Upper lobe of left lung (tissue), 6 donors: ENCODE measurements around the gene SYNRG. TPM values are rescaled to one million over a fixed set of nuclear protein-coding genes. Genes with fewer than 3 reads are reported as not detected.

Experiments
- ATAC-seq, 2 donors: fragments of 200-7000 bp; cut with Tn5 transposase; one replicate each; pipeline ENCODE4 v1.9.1; 2022; ENCODE audit warnings: mild to moderate bottlenecking in 2 of 2, moderate library complexity in 2 of 2; ENCODE audit not compliant: low FRiP score in 2 of 2
- DNase-seq, 2 donors: peaks; one replicate each; pipeline ENCODE4 v3.0.0-alpha.2; 2019 to 2020
- H3K27ac ChIP-seq, 4 donors: fragments of 200-600 bp; sonication (generic); one replicate each; pipeline ENCODE4 v1.5.1; 2016 to 2019
- H3K27me3 ChIP-seq, 4 donors: fragments of 200-600 bp; sonication (generic); one replicate each; pipeline ENCODE4 v1.5.1; 2017 to 2019
- H3K36me3 ChIP-seq, 4 donors: fragments of 200-600 bp; sonication (generic); one replicate each; pipeline ENCODE4 v1.5.1; 2016 to 2019
- H3K4me1 ChIP-seq, 4 donors: fragments of 200-600 bp; sonication (generic); one replicate each; pipeline ENCODE4 v1.5.1; 2018 to 2019
- H3K4me3 ChIP-seq, 4 donors: fragments of 200-600 bp; sonication (generic); one replicate each; pipeline ENCODE4 v1.5.1; 2017 to 2019; ENCODE audit warnings: mild to moderate bottlenecking in 2 of 4, moderate library complexity in 1 of 4
- H3K9me3 ChIP-seq, 4 donors: fragments of 200-600 bp; sonication (generic); one replicate each; pipeline ENCODE4 v1.5.1; 2018 to 2019
- CTCF ChIP-seq, 6 experiments: fragments of 450-650 bp in 4 of 6; fragments of 200-600 bp in 2 of 6; sonication (generic) in 2 of 6; IDR thresholded peaks; one replicate each; pipeline ENCODE4 v1.5.1; 2016 to 2019; ENCODE audit warnings: antibody characterized with exemption in 6 of 6
- EP300 ChIP-seq, 4 donors: sonication (generic); formaldehyde crosslinking; IDR thresholded peaks; one replicate each; pipeline ENCODE4 v1.5.1; 2017; ENCODE audit warnings: antibody characterized with exemption in 4 of 4, control low read depth in 2 of 4
- POLR2A ChIP-seq, 4 donors: fragments of 450-650 bp; IDR thresholded peaks; one replicate each; pipeline ENCODE4 v1.5.1; 2016 to 2017; ENCODE audit warnings: antibody characterized with exemption in 4 of 4, mild to moderate bottlenecking in 2 of 4
- POLR2AphosphoS5 ChIP-seq, 2 donors: sonication (generic); formaldehyde crosslinking; IDR thresholded peaks; one replicate each; pipeline ENCODE4 v1.5.1; 2017; ENCODE audit warnings: antibody characterized with exemption in 2 of 2
- WGBS, 2 donors: methylation state at CpG; one replicate each; pipeline ENCODE4 v1.1.5; 2017 to 2018; 5-methylcytosine and 5-hydroxymethylcytosine counted together
- total RNA-seq, 6 donors: library from RNA; depleted of rRNA in 4 of 6; stranded (reverse); fragments of >200 nt in 4 of 6; gene quantifications; one replicate each; pipeline versions ENCODE4 v1.1.0 to v1.2.1, GENCODE V29; 2016 to 2021
- donor health status: DM: no; HTN: no; CAD: no; lungs with moderate emphysema.
- donor health status: DM: no; HTN: yes; CAD: no; lungs with severe emphysema.

Gene SYNRG
- total RNA-seq, 6 donors from 2014 or later = 25.2 to 58.7 (median 43.8) TPM

GRCh38 chr17:37490022-37490587, 119.1 kb downstream of the SYNRG start:
- ATAC-seq = peak in 1 of 2 donors; percentile 71
- Histone ChIP-seq H3K36me3 (no peaks in the 10 kb centered on the region), H3K4me1 (peaks cover 15 to 31% (median 24%) of the 10 kb centered on the region in 4 donors), H3K27me3 (peaks cover 0 to 4% (median 0%) of the 10 kb centered on the region in 4 donors), H3K27ac (peak overlapping the region; percentile 69 to 89 (median 82)), H3K9me3 (no peaks in the 10 kb centered on the region), H3K4me3 (peak overlapping the region; percentile 79 to 97 (median 89))
- WGBS, 2 donors = 0% methylated on average over 7 to 24 of the region's 56 CpGs
- TF ChIP-seq POLR2A (IDR thresholded peaks at IDR 0.05) = no peak
- TF ChIP-seq EP300 (IDR thresholded peaks at IDR 0.05) = no peak
- TF ChIP-seq CTCF (IDR thresholded peaks at IDR 0.05) = peak in 4 of 6 experiments; percentile 17 to 54 (median 44)
- no peak for TF ChIP-seq POLR2AphosphoS5 (IDR thresholded peaks at IDR 0.05)
- peak; percentile 50 to 94 for DNase-seq

- peak within 1 kb of the TSS; percentile 86 to 91 (median 88) for H3K27ac ChIP-seq
- H3K9me3 ChIP-seq = no peaks in the 10 kb centered on the region
- H3K36me3 ChIP-seq = no peaks in the 10 kb centered on the region
- peaks cover 15 to 31% (median 24%) of the 10 kb centered on the region in 4 donors for H3K4me1 ChIP-seq
- WGBS, 2 donors = 0% methylated on average over 21 of the region's 100 CpGs; no CpG with 5 or more reads in 1 of the 2 donors
- ATAC-seq = peak; percentile 89 to 92
- DNase-seq = peak; percentile 71 to 97
- no peak for TF ChIP-seq EP300 (IDR thresholded peaks at IDR 0.05)
- peak in 3 of 4 donors; percentile 26 to 82 (median 58) for TF ChIP-seq POLR2A (IDR thresholded peaks at IDR 0.05)
- peak; percentile 30 to 61 for TF ChIP-seq POLR2AphosphoS5 (IDR thresholded peaks at IDR 0.05)
- peak within 1 kb of the TSS; percentile 79 to 97 (median 89) for H3K4me3 ChIP-seq
- H3K27me3 ChIP-seq = peaks cover 0 to 4% (median 0%) of the 10 kb centered on the region in 4 donors
Observed at GRCh38 chr17:37489197-37490001, 119.8 kb downstream of the SYNRG start, which contains the start of gene DUSP14. Gene DUSP14, plus strand, starts transcription at chr17:37489891. Its CDS starts 22,382 bp downstream, at chr17:37512273.

GRCh38 chr17:37488607-37489196, 120.5 kb downstream of the SYNRG start:
- WGBS, 2 donors = 3 to 4% methylated on average over 21 to 22 of the region's 25 CpGs
- Histone ChIP-seq H3K27me3 (peaks cover 0 to 4% (median 0%) of the 10 kb centered on the region in 4 donors), H3K27ac (peak overlapping the region; percentile 86 to 91 (median 88)), H3K9me3 (no peaks in the 10 kb centered on the region), H3K36me3 (no peaks in the 10 kb centered on the region), H3K4me1 (peaks cover 15 to 31% (median 24%) of the 10 kb centered on the region in 4 donors), H3K4me3 (peak overlapping the region; percentile 74 to 97 (median 89))
- DNase-seq (peak in 1 of 2 donors; percentile 92), ATAC-seq (peak; percentile 75 to 93)
- TF ChIP-seq POLR2AphosphoS5 (IDR thresholded peaks at IDR 0.05) (peak in 1 of 2 donors; percentile 63), EP300 (IDR thresholded peaks at IDR 0.05) (no peak)

- peak overlapping the region; percentile 74 to 97 (median 89) for H3K4me3 ChIP-seq
- H3K27ac ChIP-seq = peak overlapping the region; percentile 86 to 91 (median 88)
- ATAC-seq = peak; percentile 50 to 77
Observed at GRCh38 chr17:37488009-37488604, 121.1 kb downstream of the SYNRG start.

More at GRCh38 chr17:37488009-37488604, 121.1 kb downstream of the SYNRG start:
- 28 to 29% methylated on average over 7 of the region's 7 CpGs for WGBS, 2 donors
- TF ChIP-seq POLR2A (IDR thresholded peaks at IDR 0.05) (no peak), POLR2AphosphoS5 (IDR thresholded peaks at IDR 0.05) (peak in 1 of 2 donors; percentile 20), CTCF (IDR thresholded peaks at IDR 0.05) (no peak), EP300 (IDR thresholded peaks at IDR 0.05) (peak in 1 of 4 donors; percentile 7)
- peaks cover 0 to 4% (median 0%) of the 10 kb centered on the region in 4 donors for H3K27me3 ChIP-seq
- H3K4me1 ChIP-seq = peaks cover 15 to 31% (median 24%) of the 10 kb centered on the region in 4 donors
- no peaks in the 10 kb centered on the region for H3K9me3 ChIP-seq
- no peak for DNase-seq
- H3K36me3 ChIP-seq = no peaks in the 10 kb centered on the region
